Measurements from ENCODE around the gene AQP6. TPM values are rescaled to one million over a fixed set of nuclear protein-coding genes. Genes with fewer than 3 reads are reported as not detected.

The AQP6 gene
- total and polyA plus RNA-seq, 2 experiments from 2014 or later = not detected

- Histone ChIP-seq H3K9ac (no peak within 1 kb of the TSS), H3K4me3 (peak within 1 kb of the TSS; percentile 25; the same call in 1 of the 2 replicates), H3K9me3 (ENCODE audit: low read depth) (no peaks in the 10 kb centered on the region), H3K27me3 (replicated peaks; ENCODE audit: insufficient read depth) (peaks cover 29% of the 10 kb centered on the region), H3K79me2 (ENCODE audit: insufficient read depth) (no peaks in the 10 kb centered on the region), H2AFZ (no peak within 1 kb of the TSS), H3K36me3 (ENCODE audit: low read depth) (no peaks in the 10 kb centered on the region), H3K27ac (no peak within 1 kb of the TSS), H3F3A (ENCODE audit: insufficient read depth) (no peaks in the 10 kb centered on the region), H4K20me1 (ENCODE audit: insufficient read depth) (no peaks in the 10 kb centered on the region), H3K4me2 (ENCODE audit: unreplicated experiment) (peak within 1 kb of the TSS; percentile 23), H3K4me1 (ENCODE audit: insufficient read depth) (no peaks in the 10 kb centered on the region), H3K9me2 (ENCODE audit: insufficient read depth) (no peaks in the 10 kb centered on the region)
- in situ Hi-C loops (cut with MboI) = no loop called here
- TF ChIP-seq EZH2phosphoT487 (IDR thresholded peaks at IDR 0.05; ENCODE audit: insufficient read depth, low read depth) = peak; percentile 86; the same call in 1 of the 2 replicates
- TF ChIP-seq EZH2 (IDR thresholded peaks at IDR 0.05; ENCODE audit: insufficient read depth, poor library complexity, severe bottlenecking) = peak; percentile 81
- peak; percentile 26 for DNase-seq
- whole genome bisulfite sequencing, 2 experiments (ENCODE audit: low coverage in 1 of 2, low lambda C conversion rate in 2 of 2, missing lambda C conversion rate in 2 of 2) = 6 to 9% methylated on average over 15 to 85 of the region's 111 CpGs
These were observed 11.4 kb upstream of the AQP6 start, which contains the start of gene AQP5 for GRCh38 chr12:49961111-49961922. Gene AQP5, plus strand, starts transcription at chr12:49961872. Its CDS starts 146 bp downstream, at chr12:49962018.

- no peak overlapping the region for H3K4me3 ChIP-seq
- WGBS, 2 experiments (ENCODE audit: low coverage in 1 of 2, low lambda C conversion rate in 2 of 2, missing lambda C conversion rate in 2 of 2) = 68 to 74% methylated on average over 34 to 37 of the region's 37 CpGs
- no peaks in the 10 kb centered on the region for H3K36me3 ChIP-seq (ENCODE audit: low read depth)
- no peaks in the 10 kb centered on the region for H3K9me2 ChIP-seq (ENCODE audit: insufficient read depth)
- no peaks in the 10 kb centered on the region for H3K9me3 ChIP-seq (ENCODE audit: low read depth)
- H3K27me3 ChIP-seq (replicated peaks; ENCODE audit: insufficient read depth) = peaks cover 27% of the 10 kb centered on the region
- TF ChIP-seq EZH2phosphoT487 (IDR thresholded peaks at IDR 0.05; ENCODE audit: insufficient read depth, low read depth) (no peak), EZH2 (IDR thresholded peaks at IDR 0.05; ENCODE audit: insufficient read depth, poor library complexity, severe bottlenecking) (no peak)
- no peak overlapping the region for H3K9ac ChIP-seq
- H4K20me1 ChIP-seq (ENCODE audit: insufficient read depth) = no peaks in the 10 kb centered on the region
- no peak for DNase-seq
- in situ Hi-C loops (cut with MboI) = no loop called here
- H3F3A ChIP-seq (ENCODE audit: insufficient read depth) = no peaks in the 10 kb centered on the region
- no peaks in the 10 kb centered on the region for H3K4me1 ChIP-seq (ENCODE audit: insufficient read depth)
- no peak overlapping the region for H2AFZ ChIP-seq
- no peaks in the 10 kb centered on the region for H3K79me2 ChIP-seq (ENCODE audit: insufficient read depth)
- no peak overlapping the region for H3K27ac ChIP-seq
- no peak overlapping the region for H3K4me2 ChIP-seq (ENCODE audit: unreplicated experiment)
These were observed 10.6 kb upstream of the AQP6 start for GRCh38 chr12:49961993-49962764.

DNA sequence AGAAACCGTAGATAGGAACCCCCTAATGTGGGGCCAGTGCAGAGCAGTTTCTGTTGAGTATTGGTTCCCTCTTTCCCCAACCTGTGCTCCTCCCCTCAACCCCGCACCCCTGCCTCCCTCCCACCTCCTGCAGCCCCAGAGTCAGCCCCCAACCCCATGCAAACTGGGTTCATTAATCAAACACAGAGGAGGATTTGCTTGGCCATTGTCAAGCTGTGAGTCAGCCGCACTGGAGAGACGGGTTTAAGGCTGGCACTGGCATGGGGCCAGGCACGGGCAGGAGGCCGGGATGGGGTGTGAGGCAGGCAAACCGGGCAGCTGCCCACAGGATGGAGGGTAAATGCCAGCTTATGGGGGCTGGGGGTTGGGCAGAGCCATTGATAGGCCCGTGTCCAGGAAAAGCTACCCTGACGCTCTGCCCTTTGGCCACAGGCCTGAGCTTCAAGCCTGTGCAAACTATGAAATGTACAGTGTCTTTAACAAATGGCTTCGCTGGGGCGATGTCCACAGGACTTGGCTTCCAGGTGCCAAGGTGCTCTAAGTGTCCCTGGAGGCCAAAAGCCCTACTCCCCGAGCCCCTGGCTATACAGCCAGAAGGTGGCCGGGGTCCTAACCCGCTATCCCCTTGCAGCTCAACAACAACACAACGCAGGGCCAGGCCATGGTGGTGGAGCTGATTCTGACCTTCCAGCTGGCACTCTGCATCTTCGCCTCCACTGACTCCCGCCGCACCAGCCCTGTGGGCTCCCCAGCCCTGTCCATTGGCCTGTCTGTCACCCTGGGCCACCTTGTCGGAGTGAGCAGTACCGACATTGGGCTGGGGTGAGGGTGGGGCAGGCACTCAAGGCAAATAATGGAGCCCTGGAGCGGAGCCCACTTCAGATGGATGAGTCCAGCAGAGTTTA lies 9.6 kb upstream of the AQP6 start:
- peaks cover 25% of the 10 kb centered on the region for H3K27me3 ChIP-seq (replicated peaks; ENCODE audit: insufficient read depth)
- 68 to 73% methylated on average over 20 to 21 of the region's 21 CpGs for WGBS, 2 experiments (ENCODE audit: low coverage in 1 of 2, low lambda C conversion rate in 2 of 2, missing lambda C conversion rate in 2 of 2)
- in situ Hi-C loops (cut with MboI) = no loop called here

More for the DNA sequence above, 9.6 kb upstream of the AQP6 start:
- H3K9ac ChIP-seq = no peak overlapping the region
- H3K27ac ChIP-seq = no peak overlapping the region
- no peaks in the 10 kb centered on the region for H4K20me1 ChIP-seq (ENCODE audit: insufficient read depth)
- no peaks in the 10 kb centered on the region for H3K36me3 ChIP-seq (ENCODE audit: low read depth)
- no peak overlapping the region for H3K4me3 ChIP-seq
- H3K4me1 ChIP-seq (ENCODE audit: insufficient read depth) = no peaks in the 10 kb centered on the region
- DNase-seq = peak; percentile 31
- H2AFZ ChIP-seq = no peak overlapping the region
- H3K9me3 ChIP-seq (ENCODE audit: low read depth) = no peaks in the 10 kb centered on the region
- no peak overlapping the region for H3K4me2 ChIP-seq (ENCODE audit: unreplicated experiment)
- H3K79me2 ChIP-seq (ENCODE audit: insufficient read depth) = no peaks in the 10 kb centered on the region
- TF ChIP-seq EZH2phosphoT487 (IDR thresholded peaks at IDR 0.05; ENCODE audit: insufficient read depth, low read depth) (no peak), EZH2 (IDR thresholded peaks at IDR 0.05; ENCODE audit: insufficient read depth, poor library complexity, severe bottlenecking) (no peak)
- no peaks in the 10 kb centered on the region for H3F3A ChIP-seq (ENCODE audit: insufficient read depth)
- H3K9me2 ChIP-seq (ENCODE audit: insufficient read depth) = no peaks in the 10 kb centered on the region

All from GM23248 (cell line).